NCI-H82 treated with DMSO at 0.1 percent for 48 hours (cell line): Measurements from ENCODE around the gene EBP.
A peak's percentile ranks its signal among the peaks of the same experiment; 100 is the strongest.
"Not testable (repeated sequence)": the region's sequence is repeated elsewhere in the genome, so short reads cannot be mapped to it uniquely, and the experiment has no call there.

Source experiments
- DNase-seq: peaks from one replicate; lab custom pipeline; 2025; ENCODE audit not compliant: unreplicated experiment; lab: John Stamatoyannopoulos, UW

Gene EBP

GRCh38 chrX:48492293-48492910, 29.2 kb upstream of the EBP start:
- no peak for DNase-seq

- peak; percentile 14 for DNase-seq
These were observed 27.7 kb upstream of the EBP start for GRCh38 chrX:48493890-48494364.

- no peak for DNase-seq
These were observed 24.9 kb upstream of the EBP start for GRCh38 chrX:48496660-48497059.

- no peak for DNase-seq
These were observed 23.7 kb upstream of the EBP start for GRCh38 chrX:48497871-48498270.

- no peak for DNase-seq
These were observed 23.2 kb upstream of the EBP start for GRCh38 chrX:48498374-48498809.

GRCh38 chrX:48504261-48504660, 17.3 kb upstream of the EBP start:
- DNase-seq = no peak

GRCh38 chrX:48505481-48505880, 16.1 kb upstream of the EBP start:
- no peak for DNase-seq

GRCh38 chrX:48507246-48507645, 14.4 kb upstream of the EBP start:
- DNase-seq = no peak

GRCh38 chrX:48508400-48509244, 13.0 kb upstream of the EBP start, which contains the start of gene PORCN:
TSS of gene PORCN (plus strand) at chrX:48508992. CDS start at chrX:48509821, 829 bp downstream.
- DNase-seq = peak; percentile 19

- DNase-seq = no peak
These were observed 12.4 kb upstream of the EBP start for GRCh38 chrX:48509245-48509590.

GRCh38 chrX:48509619-48510018, 12.0 kb upstream of the EBP start:
- DNase-seq = no peak

- no peak for DNase-seq
These were observed 10.0 kb upstream of the EBP start for GRCh38 chrX:48511560-48511959.

GRCh38 chrX:48512371-48512935, 9.2 kb upstream of the EBP start:
- no peak for DNase-seq

GRCh38 chrX:48513670-48514069, 7.9 kb upstream of the EBP start:
- DNase-seq = no peak

- no peak for DNase-seq
These were observed 7.3 kb upstream of the EBP start for GRCh38 chrX:48514126-48514806.

- DNase-seq = no peak
These were observed 6.6 kb upstream of the EBP start for GRCh38 chrX:48514868-48515460.

GRCh38 chrX:48515842-48516241, 5.8 kb upstream of the EBP start:
- DNase-seq = no peak

- no peak for DNase-seq
These were observed 5.3 kb upstream of the EBP start for GRCh38 chrX:48516285-48516684.

- no peak for DNase-seq
These were observed 4.6 kb upstream of the EBP start for GRCh38 chrX:48516987-48517386.

- DNase-seq = not testable (repeated sequence)
These were observed 2.1 kb upstream of the EBP start for GRCh38 chrX:48519481-48519880.

GRCh38 chrX:48520455-48520854, 1.2 kb upstream of the EBP start:
- DNase-seq = no peak
